Measurements from ENCODE around the gene MAD2L2.

Gene MAD2L2

DNA sequence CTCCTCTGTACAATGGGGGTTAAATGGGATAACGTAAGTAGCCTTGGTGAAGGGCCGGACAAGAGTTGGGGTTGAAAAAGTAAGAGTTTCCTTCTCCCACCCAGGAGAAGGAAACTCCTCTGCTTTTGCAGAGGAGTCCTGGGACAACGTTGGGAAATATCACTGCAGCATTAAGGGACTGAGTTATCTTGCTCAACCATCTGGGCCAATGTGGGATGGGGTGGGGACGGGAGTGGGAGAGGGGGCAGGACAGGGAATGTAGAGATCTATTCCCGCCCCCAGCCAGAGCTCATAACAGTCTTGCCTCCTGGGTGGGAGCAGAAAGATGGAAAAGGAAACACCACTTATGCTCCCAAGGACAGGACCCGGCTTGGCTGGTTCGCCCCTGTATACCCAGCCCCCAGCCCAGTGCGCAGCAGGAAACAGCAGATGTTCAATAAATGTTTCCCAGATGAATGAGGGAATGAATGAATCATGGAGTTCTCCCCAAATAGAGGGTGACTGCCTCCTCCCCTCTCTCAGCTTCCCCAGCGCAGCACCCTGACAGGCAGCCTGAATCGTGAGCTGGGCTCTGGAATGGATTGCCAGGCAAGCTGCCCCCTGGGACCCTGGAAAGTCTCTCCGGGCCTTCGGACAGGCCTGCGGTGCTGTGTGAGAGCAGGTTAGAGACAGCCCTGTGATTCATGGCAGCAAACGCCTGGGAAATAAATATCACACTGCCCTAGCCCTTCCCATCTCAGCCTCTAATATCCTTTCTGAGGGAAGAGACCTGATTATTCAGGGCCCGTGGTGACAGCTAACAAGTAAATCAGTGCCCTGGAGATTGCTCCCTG, 51.5 kb downstream of the MAD2L2 start:
- DNase-seq (ENCODE audit: low spot score): no peak

GRCh38 chr1:11628767-11629166, 52.2 kb downstream of the MAD2L2 start:
- DNase-seq (ENCODE audit: low spot score): no peak

GRCh38 chr1:11626551-11626950, 54.4 kb downstream of the MAD2L2 start:
- no peak for DNase-seq (ENCODE audit: low spot score)

Measured in activated CD4-positive, alpha-beta T cell treated with anti-CD3 and anti-CD28 coated beads, Interleukin-2, Interleukin-4, amounts not matched to agents 100 ng/mL and 50 ng/mL, durations not matched to agents 16 hours and 8 hours (primary cell).